ENCODE measurements around the gene NEDD9.
A peak's percentile ranks its signal among the peaks of the same experiment; 100 is the strongest.

The NEDD9 gene

DNA sequence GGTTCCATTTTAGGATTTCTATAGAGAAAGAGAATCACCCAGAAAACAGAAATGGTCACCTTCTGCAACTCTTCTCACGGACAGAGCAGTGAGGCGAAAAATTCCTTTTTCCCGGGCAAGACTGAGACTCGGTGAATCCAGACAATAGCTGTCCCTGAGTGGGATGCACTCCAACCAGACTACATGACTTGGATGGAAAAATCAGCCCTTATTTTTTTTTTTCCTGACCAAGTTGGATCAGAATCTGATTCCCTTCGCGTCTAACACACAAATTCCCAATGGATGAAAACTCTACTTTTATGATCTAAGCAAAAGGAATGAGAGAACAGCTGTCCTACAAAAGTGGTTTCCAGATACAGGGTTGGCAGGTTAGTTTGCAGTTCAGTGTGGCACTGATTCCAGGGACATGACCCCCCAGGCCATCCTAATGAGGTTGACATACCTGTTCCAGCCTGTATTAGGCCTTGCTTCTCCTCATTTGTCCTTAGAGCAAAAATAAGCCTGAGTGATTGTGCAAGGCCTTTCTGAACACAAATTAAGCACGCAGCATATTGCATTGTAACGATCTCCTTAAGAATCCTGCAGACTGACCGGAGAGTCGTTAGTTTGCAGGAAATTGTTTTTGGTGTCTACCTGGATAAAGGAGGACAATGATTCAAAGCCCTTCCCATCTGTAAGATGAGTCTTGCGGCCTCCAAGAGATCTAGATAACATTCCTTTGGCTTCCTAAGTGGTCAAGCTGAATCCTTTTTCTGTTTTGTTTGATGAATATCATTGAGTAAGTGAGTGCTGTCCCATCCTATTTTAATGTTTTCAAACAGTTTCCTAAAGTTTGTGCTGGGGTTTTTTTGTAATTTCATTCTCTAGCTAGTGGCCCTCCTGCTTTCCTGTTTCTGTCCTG lies 1.5 kb upstream of the NEDD9 start:
- DNase-seq, result no peak

DNA sequence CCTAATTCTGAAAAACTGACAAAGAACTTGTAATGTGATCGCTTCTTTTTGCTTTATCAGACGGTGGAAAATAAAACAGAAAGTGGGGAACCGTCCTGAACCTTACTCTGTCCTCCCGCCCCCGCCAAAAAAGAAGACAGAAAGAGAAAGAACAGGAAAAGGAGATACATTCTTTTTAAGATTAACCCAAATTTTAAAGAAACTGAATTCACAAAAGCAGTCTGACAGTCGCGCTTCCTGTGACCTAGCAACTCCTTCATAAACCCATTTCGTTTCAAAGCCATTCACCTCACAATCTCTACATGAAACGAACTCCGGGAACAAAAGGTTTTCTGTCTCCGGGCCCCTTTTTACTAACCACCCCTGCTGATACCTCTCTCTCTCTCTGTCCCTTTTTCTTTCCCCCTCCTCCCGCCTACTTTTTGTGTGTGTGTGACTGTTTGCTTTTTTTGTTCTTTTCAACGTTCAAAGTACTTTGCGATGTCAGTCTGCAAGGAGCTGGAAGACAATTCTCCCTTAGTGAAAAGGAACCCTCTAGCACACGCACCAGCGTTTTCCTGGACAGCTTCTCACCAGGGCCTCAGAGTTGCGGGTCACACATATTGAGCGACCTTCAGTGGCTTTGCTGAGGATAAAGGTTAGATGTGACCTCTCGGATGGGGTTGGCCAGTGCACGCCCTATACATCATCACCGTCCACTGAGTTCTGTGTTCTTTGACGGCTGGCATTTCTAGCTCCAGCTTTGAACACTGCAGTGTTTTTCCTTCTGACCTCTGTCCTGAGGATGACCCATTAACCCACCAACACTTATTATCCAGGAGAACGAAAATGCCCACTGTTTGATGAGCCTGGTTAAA lies 530 bp upstream of the NEDD9 start:
- DNase-seq, result no peak

DNA sequence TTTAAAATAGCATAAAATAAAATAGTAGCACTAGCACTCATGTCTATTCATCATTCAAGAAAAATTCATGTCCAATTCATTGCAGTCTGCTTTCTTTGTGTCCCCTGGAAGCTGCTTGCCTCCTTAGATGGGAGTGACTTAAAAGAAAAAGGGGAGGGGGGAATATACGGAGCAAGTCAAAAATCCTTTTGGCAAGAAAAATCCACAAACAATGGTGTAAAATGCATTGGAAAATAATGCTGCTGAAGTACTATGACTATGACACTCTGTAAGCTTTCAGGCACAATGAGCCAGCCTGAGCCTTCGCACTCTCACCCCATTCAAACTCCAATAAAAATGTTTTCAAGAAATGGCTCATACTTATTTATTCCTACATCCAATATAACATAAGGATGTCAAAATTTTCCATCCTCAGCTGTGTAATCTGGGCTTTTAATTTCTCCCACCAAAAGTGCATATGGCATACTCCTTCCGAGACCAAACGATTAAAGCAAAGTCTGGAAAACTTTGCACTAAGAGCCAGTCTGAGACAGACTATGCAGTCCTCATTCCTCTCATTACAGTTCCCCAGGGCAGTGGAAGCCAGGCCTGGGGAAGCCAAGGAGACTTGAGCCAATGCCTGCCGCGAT lies 790 bp downstream of the NEDD9 start:
- DNase-seq, result no peak

DNA sequence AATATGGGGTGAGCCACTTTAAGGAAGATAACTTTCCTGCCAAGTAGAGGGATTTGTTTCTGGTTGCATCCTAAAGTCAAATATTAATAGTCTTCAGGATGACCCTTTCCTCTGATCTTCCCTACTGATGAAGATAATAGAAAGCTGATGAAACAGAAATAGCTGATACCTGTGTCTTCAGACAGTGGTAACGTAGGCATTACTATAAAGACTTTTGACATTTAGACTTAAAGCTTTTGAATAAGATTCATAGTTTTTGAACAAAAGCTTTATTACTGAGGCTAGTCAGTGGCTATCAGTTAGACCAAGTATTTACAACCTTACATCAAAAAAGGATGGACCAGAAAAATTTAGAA lies 1.4 kb downstream of the NEDD9 start:
- no peak for DNase-seq

DNA sequence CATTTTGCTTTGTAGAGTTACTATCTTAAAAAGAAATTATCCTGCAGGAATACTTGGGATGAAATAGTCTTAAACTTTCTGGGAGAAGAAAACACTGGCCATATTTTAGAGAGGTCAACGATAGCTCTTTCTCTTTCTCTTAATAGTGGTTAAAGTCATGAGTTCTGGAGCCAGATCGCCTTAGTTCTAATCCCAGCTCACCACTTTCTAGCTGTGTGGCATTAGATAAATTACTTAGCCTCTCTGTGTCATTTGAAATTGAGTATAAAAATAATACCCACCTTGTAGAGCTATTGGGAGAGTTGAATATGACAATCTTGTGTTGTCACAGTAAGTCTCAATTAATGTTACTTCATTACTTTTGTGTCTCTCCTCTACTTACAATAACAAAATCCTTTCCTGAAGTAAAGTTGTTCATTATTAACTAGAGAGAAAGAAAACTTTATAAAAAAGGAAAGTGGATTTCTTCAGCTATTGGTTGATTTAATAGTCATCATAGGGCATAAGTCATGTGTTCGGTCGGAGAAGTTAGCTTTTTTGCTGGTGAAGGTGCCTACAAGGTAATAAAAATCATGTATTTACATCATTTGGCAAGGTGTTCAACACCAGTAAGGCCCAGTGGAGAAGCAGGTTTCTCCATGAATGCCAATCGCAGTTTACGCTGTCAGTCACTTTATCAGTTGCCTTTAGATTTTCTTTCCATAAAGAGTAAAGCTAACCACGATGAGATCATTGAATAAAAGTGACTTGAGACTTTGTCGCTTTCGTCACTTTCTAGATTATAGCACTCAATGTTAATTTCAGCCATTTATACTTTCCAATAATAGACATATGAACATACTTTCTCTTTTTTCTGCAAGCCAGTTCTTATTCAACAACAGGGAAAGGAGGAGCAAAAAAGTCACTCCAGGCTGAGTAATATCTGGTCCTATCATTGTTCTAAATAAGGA lies 2.0 kb downstream of the NEDD9 start:
- no peak for DNase-seq

DNA sequence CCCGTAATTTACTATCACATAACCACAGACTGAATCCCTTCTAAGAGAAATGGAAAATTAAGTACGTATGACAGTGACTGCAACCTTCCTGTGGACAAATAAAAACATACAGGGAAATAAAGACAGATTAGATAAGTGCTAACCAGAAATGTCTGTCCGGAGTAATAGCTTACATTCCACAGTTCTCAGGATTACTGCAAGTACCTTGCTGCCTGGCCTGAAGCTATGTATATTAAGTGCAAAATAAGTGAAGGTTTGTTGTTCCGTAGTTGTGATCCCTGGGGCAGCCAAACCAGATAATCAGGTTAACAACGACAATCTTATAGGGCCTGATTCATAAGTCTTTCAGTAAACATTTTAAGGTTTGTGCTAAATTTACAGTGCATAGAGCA lies 2.8 kb downstream of the NEDD9 start:
- no peak for DNase-seq

DNA sequence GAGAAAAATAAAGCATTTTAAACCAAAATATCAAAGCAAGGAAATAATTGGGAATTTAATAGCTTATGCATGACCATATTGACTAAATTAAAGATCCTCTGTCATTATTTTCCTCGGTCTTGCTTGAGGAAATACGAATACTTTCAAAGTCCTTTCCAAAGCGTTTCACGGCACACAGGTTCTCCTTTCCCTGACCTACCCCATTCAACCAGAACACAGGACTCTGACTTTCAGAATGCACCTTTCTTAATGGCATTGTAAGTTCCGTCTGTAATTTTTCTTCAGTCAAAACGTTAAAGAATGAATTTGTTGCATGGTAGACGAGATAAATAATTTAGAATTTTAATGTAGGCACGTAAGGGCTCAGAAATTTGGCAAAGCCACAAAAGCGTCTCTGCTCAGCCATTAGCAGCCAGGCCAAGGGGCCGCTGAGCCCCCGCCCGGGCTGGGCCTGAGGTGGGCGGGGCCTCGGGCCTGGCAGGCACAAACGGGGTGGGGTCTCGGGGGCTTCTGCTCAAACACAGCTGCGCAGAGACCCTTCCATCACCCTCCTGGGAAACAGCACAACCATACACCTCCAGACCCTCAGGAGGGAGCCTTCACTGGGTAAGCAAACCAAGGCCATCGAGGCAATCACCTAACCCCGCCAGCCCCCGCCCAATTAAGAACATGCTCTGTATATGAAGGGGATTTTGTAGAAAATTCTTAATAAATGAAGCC lies 3.4 kb downstream of the NEDD9 start:
- DNase-seq, result no peak

DNA sequence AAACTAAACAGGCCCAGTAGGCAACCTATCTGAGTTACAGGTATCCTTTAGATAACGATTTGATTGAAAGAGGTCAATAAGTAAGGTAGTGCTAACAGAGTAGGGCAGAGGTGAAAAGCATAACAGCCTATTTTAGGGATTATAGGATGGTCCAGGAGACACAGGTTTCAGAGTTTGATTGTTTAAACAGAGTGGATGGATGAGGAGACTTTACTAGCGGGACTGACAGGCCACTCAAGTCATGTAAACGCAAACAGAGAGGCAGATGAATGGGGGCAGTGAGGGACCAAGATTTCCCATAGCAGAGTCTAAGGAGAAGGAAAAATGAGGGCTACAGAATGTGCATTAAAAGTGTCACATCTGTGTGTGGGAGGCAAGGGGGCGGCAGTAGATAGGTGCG lies 4.8 kb downstream of the NEDD9 start:
- no peak for DNase-seq

DNA sequence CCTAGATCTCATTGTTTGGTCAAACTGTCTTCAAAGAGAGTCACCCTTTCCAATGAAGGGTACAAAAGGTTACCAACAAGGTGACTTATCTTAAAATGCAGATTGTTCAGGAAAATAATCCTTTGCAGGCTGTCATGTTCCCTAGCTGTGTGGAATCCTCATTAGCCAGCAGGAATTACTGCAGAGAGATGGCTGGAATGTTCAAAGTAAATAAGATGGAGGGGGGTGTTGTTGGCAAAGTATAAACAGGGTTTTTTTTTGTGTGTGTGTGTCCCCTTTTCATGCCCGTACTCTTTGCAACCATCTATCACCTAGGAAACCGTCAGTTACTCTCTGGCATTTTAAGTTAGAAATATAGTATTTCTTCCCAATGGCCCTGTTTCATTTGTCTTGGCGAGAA lies 6.5 kb downstream of the NEDD9 start:
- DNase-seq, result no peak

DNA sequence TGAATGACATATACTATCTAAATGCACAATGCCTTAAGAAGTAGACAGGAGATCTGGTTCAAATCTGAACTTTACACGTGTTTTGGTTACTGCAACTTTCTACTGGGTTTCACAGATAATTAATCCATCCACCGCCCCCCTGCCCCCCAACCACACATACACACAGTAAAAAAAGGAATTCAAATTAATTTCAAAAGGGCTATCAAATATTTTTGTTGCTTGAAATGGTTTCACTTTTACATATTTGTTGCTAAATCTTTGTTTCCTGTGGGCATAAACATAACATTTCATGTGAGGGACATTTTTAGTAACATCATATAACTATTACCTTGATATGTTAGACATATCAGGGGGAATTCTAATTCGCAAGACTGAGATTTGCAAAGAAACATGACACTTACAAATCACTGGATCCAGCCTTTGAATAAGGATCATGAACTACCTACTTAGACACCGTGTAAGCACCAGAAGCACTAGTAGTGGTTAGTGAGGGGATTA lies 7.5 kb downstream of the NEDD9 start:
- DNase-seq, result no peak

DNA sequence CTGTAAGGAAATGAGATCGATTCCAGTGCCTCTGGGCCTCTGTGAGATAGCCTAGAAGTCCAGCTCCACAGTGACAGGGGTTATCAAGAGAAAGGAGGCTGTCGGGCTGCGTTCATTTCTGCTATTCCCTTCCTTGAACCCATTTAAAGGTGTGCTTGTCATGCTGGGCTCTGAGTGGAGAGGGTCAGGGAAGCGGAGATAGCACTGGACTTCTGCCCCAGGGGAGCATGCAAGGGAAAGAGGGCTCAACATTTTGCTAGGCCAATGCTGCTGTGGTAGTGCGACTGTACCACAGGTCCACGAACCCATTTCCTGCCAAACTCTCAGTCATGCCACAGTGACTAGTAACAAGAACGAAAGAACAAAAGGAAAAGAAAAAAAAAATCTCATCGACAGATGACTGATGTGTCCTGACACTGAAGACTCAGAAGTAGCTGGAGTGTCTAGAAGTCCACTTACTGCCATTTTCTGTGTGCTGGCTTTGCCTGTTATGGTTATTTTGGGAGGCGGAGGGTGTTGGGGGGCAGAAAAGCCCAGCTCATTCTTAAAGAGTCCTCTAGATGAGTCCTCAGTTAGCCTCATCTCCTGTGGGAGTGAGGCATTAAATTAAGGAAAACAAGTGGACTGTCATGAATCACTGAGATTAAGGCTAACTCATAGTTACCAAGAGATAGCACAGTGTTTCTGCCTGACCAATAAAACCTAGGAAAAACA lies 8.1 kb downstream of the NEDD9 start:
- peak; percentile 56 for DNase-seq

DNA sequence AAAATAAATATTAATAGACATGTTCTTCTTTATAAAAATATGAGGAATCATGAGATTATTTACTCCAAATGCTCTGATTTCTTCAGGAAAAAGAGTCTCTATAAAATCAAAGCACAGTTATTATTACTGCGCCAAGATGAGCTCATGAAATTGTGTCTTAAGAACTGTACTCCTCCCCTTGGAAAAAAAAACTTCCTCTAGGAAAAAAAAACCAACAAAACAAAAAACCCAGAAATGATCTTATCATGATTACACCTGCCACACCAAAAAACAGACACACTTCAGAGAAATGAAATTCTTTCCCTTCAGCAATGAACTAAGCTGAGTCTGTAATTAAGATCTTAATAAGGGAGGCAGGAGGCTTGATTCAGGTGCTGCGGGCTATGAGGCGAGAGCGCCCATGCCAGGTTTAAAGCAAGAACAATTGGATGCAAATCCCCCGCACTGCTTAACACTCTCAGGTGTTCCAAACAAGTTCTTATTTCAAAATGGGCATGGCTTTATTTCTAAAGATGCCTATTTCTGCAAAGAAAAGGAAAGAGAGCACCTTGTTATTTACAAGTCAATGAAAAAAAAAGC lies 9.1 kb downstream of the NEDD9 start:
- no peak for DNase-seq

DNA sequence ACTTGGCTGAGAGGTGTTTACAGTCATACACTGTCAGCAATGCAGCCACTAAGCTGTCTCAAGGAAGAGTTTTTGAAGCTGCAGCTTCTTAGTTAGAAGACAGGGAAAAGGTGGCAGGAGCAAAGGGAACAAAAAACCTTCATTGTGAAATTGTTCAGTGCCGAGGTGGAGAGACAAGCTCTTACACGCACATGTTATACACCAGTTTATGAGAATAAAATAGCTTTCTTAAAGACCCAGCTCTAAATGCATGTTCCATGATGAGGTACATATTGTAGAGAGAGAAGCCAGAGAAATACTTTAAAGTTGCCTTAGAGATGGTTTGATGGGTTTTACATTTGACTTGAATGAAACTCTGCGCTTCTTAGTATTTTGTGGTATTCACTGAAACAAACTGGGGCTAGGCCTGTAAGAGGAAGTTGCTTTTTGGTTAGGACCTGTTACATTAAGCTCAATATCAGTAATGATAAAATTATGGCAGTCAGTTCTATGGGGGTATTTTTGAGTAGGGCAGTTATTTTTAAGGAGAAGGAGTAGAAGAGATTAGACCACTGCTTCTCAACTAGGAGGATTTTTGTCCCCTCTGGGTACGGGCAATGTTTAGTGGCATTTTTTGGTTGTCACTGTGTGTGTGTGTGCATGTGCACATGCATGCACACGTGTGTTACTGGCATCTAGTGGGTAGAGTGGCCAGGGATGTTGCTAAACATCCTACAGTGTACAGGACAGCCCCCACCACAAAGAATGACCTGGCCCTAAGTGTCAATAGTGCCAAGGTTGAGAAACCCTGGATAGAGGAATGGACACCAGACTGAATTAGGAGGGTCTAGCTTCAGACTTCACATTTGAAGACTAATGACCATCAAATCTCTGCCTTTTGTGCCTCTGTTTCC lies 9.8 kb downstream of the NEDD9 start:
- DNase-seq, result no peak

DNA sequence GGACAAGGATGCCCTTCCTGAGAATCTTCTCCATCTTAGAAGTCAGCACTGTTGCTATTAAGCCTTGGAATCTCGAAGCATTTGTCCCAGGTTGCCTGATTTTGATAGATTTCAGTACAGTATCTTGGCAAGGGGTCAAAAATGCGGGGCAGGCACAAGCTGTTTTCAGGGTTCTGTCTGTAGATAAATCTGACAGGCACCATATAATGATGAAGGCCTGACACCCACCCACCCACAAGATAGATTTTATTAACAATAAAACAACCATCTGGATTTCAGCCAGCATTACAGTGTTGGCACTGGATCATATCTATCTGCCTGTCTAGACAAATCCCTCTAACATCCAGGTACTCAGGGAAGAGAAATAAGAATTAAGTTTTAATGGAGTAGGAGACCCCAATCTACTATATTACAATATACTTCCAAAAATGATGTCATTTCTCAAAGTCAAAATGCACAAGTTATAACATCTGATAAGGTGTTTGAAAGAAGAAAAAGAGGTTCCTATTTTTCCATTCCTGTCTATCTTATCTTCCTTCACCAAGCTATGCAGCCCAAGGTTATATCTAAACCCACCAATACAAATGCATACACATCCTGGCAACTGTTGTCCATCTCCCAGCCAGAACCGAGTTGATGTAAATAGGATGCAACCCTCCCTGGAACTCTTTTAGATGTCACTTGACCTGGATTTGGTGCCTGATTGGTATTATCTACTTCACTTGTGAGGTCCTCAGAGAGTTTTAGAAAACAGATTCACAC lies 10.7 kb downstream of the NEDD9 start:
- DNase-seq, result no peak

DNA sequence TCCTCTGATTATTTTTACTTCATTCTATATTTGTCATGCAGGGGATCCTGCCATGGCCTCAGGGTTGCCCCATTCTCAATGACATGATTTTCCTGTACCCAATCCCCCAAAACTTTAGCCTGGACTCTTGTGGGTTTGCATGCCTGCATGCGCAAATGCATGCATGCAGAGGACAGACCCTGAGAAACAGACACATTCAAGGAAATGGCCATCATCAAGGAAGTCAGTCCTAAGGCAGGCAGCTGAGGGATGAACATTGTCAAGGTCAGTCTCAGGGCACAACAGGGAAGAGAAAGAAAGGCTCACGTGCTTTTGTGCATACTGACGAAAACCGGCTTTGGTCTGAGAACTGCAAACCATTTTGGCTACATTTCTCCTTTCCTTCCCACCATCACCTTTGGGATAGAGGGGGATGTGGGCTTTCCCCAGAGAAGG lies 13.1 kb downstream of the NEDD9 start:
- no peak for DNase-seq

DNA sequence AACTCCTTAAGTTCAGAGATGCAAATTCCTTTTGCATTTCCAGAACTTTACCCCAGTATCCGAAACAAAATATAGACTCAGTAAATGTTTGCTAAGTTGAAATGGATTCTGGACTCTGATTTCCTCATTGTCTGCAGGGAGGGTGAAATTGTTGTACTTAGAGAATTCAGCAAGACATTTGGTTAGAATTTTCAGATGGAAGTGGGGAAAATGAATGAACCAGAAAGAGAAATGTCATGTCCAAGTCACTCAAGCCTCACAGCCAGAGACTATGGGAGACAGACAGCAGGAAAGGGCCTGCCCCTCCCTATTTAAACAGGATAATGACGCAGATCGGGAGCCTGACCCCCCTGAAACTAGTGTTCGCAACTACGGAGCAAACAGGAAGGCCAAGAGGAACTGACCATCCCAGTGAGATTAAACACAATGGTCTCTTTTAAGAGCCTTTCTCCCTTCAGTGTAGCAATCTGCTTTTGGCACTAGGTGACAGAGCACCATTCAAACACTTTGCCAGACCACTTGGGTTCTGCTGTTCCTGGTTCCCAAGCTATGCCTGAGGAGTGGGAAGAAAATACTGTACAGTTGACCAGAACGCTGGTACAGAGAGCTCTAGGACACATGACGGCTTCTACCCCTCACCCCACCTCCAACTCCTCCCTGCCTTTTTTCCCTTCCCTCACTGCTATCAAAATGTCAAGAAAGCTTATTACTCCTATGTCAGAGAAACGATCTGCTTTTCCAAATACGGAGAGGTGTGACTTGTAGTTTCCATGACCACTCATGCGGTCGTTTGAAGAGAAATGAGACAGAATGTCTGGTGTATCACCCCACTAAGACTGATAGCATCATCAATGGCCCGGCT lies 13.7 kb downstream of the NEDD9 start:
- no peak for DNase-seq

DNA sequence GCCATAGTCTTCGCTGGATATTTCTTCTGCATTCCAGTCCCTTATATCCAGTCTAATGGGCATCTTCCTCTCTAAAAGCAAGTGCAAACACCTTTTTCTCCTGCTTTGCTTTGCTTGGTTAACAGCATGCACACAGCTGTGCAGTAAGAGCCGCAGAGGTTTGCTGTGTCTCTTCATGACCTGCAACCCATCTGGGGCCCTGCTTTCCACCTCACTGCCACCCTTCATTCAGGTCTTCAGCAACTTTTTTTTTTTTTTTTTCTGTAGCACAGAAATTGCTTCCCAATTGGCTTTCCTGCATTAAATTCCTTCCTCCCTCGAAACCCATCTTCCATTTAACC lies 14.4 kb downstream of the NEDD9 start:
- DNase-seq, result no peak

Data from CD4-positive, alpha-beta T cell treated with Interleukin-6 for 4 hours (primary cell).